Liver (tissue), 3 donors: ENCODE results near the gene ECPAS.

Experiments used
- CTCF ChIP-seq: fragments of 150-350 bp; IDR thresholded peaks from 2 replicates; pipeline ENCODE4 v1.5.1; 2017; ENCODE audit warnings: improper control_type of control experiment, low read depth, low read length; ENCODE audit not compliant: missing input control
- EGR1 ChIP-seq, 2 donors: IDR thresholded peaks; 2 replicates each; pipeline ENCODE4 v1.6.1; 2016 to 2018; ENCODE audit warnings: antibody characterized with exemption in 2 of 2, low read depth in 2 of 2
- HNF4G ChIP-seq: IDR thresholded peaks from 2 replicates; pipeline ENCODE4 v1.6.1; 2016; ENCODE audit warnings: antibody characterized with exemption
- MAX ChIP-seq: IDR thresholded peaks from 2 replicates; pipeline ENCODE4 v1.6.1; 2016; ENCODE audit warnings: antibody characterized with exemption
- RAD21 ChIP-seq, 2 donors: IDR thresholded peaks; 2 replicates each; pipeline ENCODE4 v1.6.1; 2016; ENCODE audit warnings: antibody characterized with exemption in 2 of 2, mild to moderate bottlenecking in 2 of 2
- REST ChIP-seq: IDR thresholded peaks from 2 replicates; pipeline ENCODE4 v1.6.1; 2016; ENCODE audit warnings: antibody characterized with exemption, mild to moderate bottlenecking
- SP1 ChIP-seq: IDR thresholded peaks from 2 replicates; pipeline ENCODE4 v1.6.1; 2018; ENCODE audit warnings: antibody characterized with exemption, mild to moderate bottlenecking
- TAF1 ChIP-seq: conservative IDR thresholded peaks from 2 replicates; pipeline ENCODE4 v1.6.1; 2016; ENCODE audit warnings: antibody characterized with exemption, mild to moderate bottlenecking
- donor health status: healthy.
- donor health status: healthy.

- TF ChIP-seq RAD21 (IDR thresholded peaks at IDR 0.05) (no peak), TAF1 (no peak), CTCF (no peak), HNF4G (no peak), REST (no peak), SP1 (no peak), MAX (no peak), EGR1 (IDR thresholded peaks at IDR 0.05; ENCODE audit: low read depth in 2 of 2) (no peak)
Observed at GRCh38 chr9:111450124-111450523, 34.1 kb downstream of the ECPAS start.
